Fibroblast of lung (primary cell): ENCODE data around the gene THOC5. TPM values are rescaled to one million over a fixed set of nuclear protein-coding genes. Genes with fewer than 3 reads are reported as not detected.

ENCODE experiments used
- DNase-seq, 2 donors: peaks; one replicate each; pipeline versions ENCODE4 v3.0.0 to v3.0.0-alpha.2; 2010; ENCODE audit warnings: low read depth in 2 of 2
- H2AFZ ChIP-seq: 2 replicates; pipeline ENCODE4 v1.5.1; 2012; ENCODE audit warnings: low read length, control low read depth, inconsistent platforms
- H3K27ac ChIP-seq: 2 replicates; pipeline ENCODE4 v1.5.1; 2011; ENCODE audit warnings: low read length, control low read depth; ENCODE audit not compliant: insufficient read depth
- H3K27me3 ChIP-seq: 2 replicates; pipeline ENCODE4 v1.5.1; 2011; ENCODE audit warnings: mild to moderate bottlenecking, low read length; ENCODE audit not compliant: control insufficient read depth, insufficient read depth
- H3K36me3 ChIP-seq: 2 replicates; pipeline ENCODE4 v1.5.1; 2011; ENCODE audit warnings: low read length; ENCODE audit not compliant: control insufficient read depth, insufficient read depth
- H3K4me1 ChIP-seq: 2 replicates; pipeline ENCODE4 v1.5.1; 2011; ENCODE audit warnings: low read length; ENCODE audit not compliant: control insufficient read depth, insufficient read depth; ENCODE audit errors: extremely low read depth
- H3K4me2 ChIP-seq: 2 replicates; pipeline ENCODE4 v1.5.1; 2011; ENCODE audit warnings: low read length, control low read depth; ENCODE audit not compliant: insufficient read depth; ENCODE audit errors: extremely low read depth
- H3K4me3 ChIP-seq, 4 experiments: fragments of 200-600 bp in 1 of 4; sonication (generic) in 1 of 4; replicated peaks in 1 of 4; 2 replicates each; pipeline ENCODE4 v1.5.1; 2011 to 2016; ENCODE audit warnings: low read length in 4 of 4, low read depth in 3 of 4, mild to moderate bottlenecking in 3 of 4, control low read depth in 2 of 4, inconsistent platforms in 1 of 4, mixed read lengths in 1 of 4; ENCODE audit not compliant: insufficient read depth in 1 of 4; ENCODE audit errors: control extremely low read depth in 1 of 4
- H3K79me2 ChIP-seq: 2 replicates; pipeline ENCODE4 v1.5.1; 2012; ENCODE audit warnings: mild to moderate bottlenecking, low read length, inconsistent platforms; ENCODE audit not compliant: control insufficient read depth, insufficient read depth
- H3K9ac ChIP-seq: 2 replicates; pipeline ENCODE4 v1.5.1; 2011; ENCODE audit warnings: mild to moderate bottlenecking, low read length, control low read depth; ENCODE audit not compliant: insufficient read depth
- H3K9me3 ChIP-seq: 2 replicates; pipeline ENCODE4 v1.5.1; 2012; ENCODE audit warnings: low read depth, low read length; ENCODE audit not compliant: control insufficient read depth, insufficient read depth
- H4K20me1 ChIP-seq: 2 replicates; pipeline ENCODE4 v1.5.1; 2011; ENCODE audit warnings: low read length; ENCODE audit not compliant: control insufficient read depth, insufficient read depth; ENCODE audit errors: extremely low read depth
- EZH2 ChIP-seq: IDR thresholded peaks from 2 replicates; pipeline ENCODE4 v1.5.1; 2012; ENCODE audit warnings: low read length, control low read depth, mild to moderate bottlenecking; ENCODE audit errors: missing control alignments
- polyA plus RNA-seq, 2 donors: library from polyadenylated mRNA; depleted of rRNA in 1 of 2; stranded (reverse) in 1 of 2; unstranded in 1 of 2; fragments of >200 nt; gene quantifications; 2 replicates each; pipeline ENCODE4 v1.2.1, GENCODE V29; 2011 to 2012; ENCODE audit warnings: missing spikeins in 1 of 2
- total RNA-seq: library from RNA; depleted of rRNA; stranded (reverse); fragments of >200 nt; gene quantifications from 2 replicates; pipeline ENCODE4 v1.2.1, GENCODE V29; 2014
- TF ChIP-seq, protein P1 (sequence below), 2 donors: IDR thresholded peaks in 1 of 2; conservative IDR thresholded peaks in 1 of 2; 1 replicate in 1 of 2; 2 replicates in 1 of 2; pipeline ENCODE4 v1.5.1; 2011 to 2012; ENCODE audit warnings: low read length in 2 of 2, control low read depth in 1 of 2, inconsistent platforms in 1 of 2, low read depth in 1 of 2, mild to moderate bottlenecking in 1 of 2

THOC5 gene
- total and polyA plus RNA-seq, 2 donors (not counting 1 experiment from before 2014, with no cell fraction given): 52.8 to 60.7 TPM

DNA sequence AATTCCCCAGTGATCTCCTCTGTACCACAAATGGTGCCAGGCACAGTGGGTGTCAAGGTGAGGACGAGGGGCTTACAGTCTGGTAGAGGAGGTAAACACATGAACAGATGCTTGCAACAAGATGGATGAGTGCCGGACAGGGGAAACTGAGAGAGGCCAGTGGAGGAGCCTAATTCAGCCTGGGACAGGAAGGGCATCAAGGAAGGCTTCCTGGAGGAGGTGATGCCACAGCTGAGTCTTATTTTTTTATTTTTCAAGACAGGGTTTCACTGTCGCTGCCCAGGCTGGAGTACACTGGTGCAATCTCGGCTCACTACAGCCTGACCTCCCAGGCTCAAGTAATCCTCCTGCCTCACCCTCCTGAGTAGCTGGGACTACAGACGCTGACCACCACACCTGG lies 92.3 kb downstream of the THOC5 start:
- H3K9me3 ChIP-seq: no peaks in the 10 kb centered on the region

DNA sequence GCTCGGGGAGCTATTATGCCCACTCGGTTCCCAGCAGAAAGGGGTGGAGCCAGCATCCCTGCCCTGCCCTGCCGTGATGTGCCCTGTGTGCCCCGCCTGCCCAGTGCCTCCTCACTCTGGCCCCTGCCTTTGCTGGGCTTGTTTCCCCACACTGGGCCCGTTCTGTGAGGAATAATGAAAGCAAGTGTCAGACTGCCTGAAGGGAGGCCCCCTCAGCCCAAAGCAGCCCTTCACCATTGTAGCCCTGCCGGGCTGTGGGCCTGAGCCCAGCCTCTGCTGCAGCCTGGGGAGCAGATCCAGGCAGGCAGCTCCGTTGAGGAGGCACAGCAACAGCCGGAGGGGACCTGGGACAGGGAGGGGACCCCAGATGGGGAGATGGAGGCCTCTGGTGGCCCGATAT lies 93.8 kb downstream of the THOC5 start:
- Histone ChIP-seq H3K27ac (no peak overlapping the region), H3K9ac (no peak overlapping the region), H3K9me3 (no peaks in the 10 kb centered on the region), H4K20me1 (no peaks in the 10 kb centered on the region), H2AFZ (no peak overlapping the region), H3K4me3 (no peak overlapping the region), H3K4me2 (no peak overlapping the region), H3K79me2 (no peaks in the 10 kb centered on the region), H3K27me3 (no peaks in the 10 kb centered on the region), H3K4me1 (no peaks in the 10 kb centered on the region), H3K36me3 (no peaks in the 10 kb centered on the region)
- TF ChIP-seq, protein P1, sequence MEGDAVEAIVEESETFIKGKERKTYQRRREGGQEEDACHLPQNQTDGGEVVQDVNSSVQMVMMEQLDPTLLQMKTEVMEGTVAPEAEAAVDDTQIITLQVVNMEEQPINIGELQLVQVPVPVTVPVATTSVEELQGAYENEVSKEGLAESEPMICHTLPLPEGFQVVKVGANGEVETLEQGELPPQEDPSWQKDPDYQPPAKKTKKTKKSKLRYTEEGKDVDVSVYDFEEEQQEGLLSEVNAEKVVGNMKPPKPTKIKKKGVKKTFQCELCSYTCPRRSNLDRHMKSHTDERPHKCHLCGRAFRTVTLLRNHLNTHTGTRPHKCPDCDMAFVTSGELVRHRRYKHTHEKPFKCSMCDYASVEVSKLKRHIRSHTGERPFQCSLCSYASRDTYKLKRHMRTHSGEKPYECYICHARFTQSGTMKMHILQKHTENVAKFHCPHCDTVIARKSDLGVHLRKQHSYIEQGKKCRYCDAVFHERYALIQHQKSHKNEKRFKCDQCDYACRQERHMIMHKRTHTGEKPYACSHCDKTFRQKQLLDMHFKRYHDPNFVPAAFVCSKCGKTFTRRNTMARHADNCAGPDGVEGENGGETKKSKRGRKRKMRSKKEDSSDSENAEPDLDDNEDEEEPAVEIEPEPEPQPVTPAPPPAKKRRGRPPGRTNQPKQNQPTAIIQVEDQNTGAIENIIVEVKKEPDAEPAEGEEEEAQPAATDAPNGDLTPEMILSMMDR (conservative IDR thresholded peaks at IDR 0.05 in 1 of 2, IDR thresholded peaks at IDR 0.05 in 1 of 2; ENCODE audit: low read depth in 1 of 2, low read length in 2 of 2): no peak
- TF ChIP-seq EZH2: no peak
- no peak for DNase-seq

More for the DNA sequence above, 92.3 kb downstream of the THOC5 start:
- no peaks in the 10 kb centered on the region for H3K79me2 ChIP-seq
- H3K4me1 ChIP-seq: no peaks in the 10 kb centered on the region
- no peak overlapping the region for H3K4me3 ChIP-seq
- no peak overlapping the region for H2AFZ ChIP-seq
- DNase-seq: no peak
- no peak overlapping the region for H3K4me2 ChIP-seq
- no peak for TF ChIP-seq EZH2
- TF ChIP-seq, protein P1 (conservative IDR thresholded peaks at IDR 0.05 in 1 of 2, IDR thresholded peaks at IDR 0.05 in 1 of 2; ENCODE audit: low read depth in 1 of 2, low read length in 2 of 2): no peak
- H3K9ac ChIP-seq: no peak overlapping the region
- H3K27ac ChIP-seq: no peak overlapping the region
- no peaks in the 10 kb centered on the region for H3K36me3 ChIP-seq
- peaks cover 3% of the 10 kb centered on the region for H3K27me3 ChIP-seq
- no peaks in the 10 kb centered on the region for H4K20me1 ChIP-seq

DNA sequence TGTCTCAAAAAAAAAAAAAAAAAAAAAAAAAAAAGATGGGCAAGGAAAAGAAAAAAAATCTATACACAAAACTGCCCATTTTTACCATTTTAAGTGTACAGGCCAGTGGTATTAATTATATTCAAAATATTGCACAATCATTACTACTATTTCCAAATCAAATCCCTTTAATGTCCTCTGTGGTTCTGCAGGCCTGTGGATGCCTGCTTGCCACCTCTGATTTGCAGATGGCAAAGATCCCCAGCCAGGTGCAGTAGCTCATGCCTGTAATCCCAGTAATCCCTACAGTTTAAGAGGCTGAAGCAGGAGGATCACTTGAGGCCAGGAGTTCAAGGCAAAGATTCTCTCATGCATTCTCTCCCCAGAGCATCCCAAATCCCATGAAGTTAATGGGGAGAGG lies 95.0 kb downstream of the THOC5 start:
- H3K36me3 ChIP-seq: no peaks in the 10 kb centered on the region
- TF ChIP-seq, protein P1 (conservative IDR thresholded peaks at IDR 0.05 in 1 of 2, IDR thresholded peaks at IDR 0.05 in 1 of 2; ENCODE audit: low read depth in 1 of 2, low read length in 2 of 2): no peak
- no peak for TF ChIP-seq EZH2

More for the DNA sequence above, 95.0 kb downstream of the THOC5 start:
- no peak for DNase-seq
- no peak overlapping the region for H3K27ac ChIP-seq
- H3K4me3 ChIP-seq: no peak overlapping the region
- no peaks in the 10 kb centered on the region for H3K9me3 ChIP-seq
- no peak overlapping the region for H3K9ac ChIP-seq
- no peaks in the 10 kb centered on the region for H3K4me1 ChIP-seq
- no peak overlapping the region for H2AFZ ChIP-seq
- no peaks in the 10 kb centered on the region for H3K27me3 ChIP-seq
- no peaks in the 10 kb centered on the region for H4K20me1 ChIP-seq
- H3K4me2 ChIP-seq: no peak overlapping the region
- no peaks in the 10 kb centered on the region for H3K79me2 ChIP-seq
